HepG2 (cell line): ENCODE data around the gene HS6ST1. TPM values are rescaled to one million over a fixed set of nuclear protein-coding genes. Genes with fewer than 3 reads are reported as not detected.
A peak's percentile ranks its signal among the peaks of the same experiment; 100 is the strongest.

Experiments
- ATAC-seq: fragments of 200-7000 bp; cut with Tn5 transposase; 3 replicates; pipeline ENCODE4 v1.9.1; 2020; ENCODE audit warnings: mild to moderate bottlenecking, moderate library complexity
- BruUV-seq: library from RNA; stranded (reverse); fragments of 400-500 nt; replicated peaks from 2 replicates; lab custom pipeline; 2021; lab: Mats Ljungman, UMichigan
- CTCF ChIA-PET: fragments of 300-600 bp; formaldehyde crosslinking; extraction: SDS; loops from one replicate; lab custom pipeline; 2021; ENCODE audit warnings: low total read pairs, inconsistent platforms, low intra/inter-chr PET ratio; lab: Yijun Ruan, JAX
- POLR2A ChIA-PET: fragments of 350-600 bp; sonication (Branson Sonifier 250); formaldehyde crosslinking; loops from one replicate; lab custom pipeline; 2020; ENCODE audit warnings: antibody characterized with exemption, inconsistent platforms; lab: Yijun Ruan, JAX
- DNase-seq: peaks from one replicate; pipeline ENCODE4 v3.0.0-alpha.2; 2015; ENCODE audit warnings: low spot score
- FAIRE-seq: peaks from 3 replicates; lab custom pipeline; 2011; peaks lifted over from hg19 to GRCh38; lab: Jason Lieb, UNC
- H2AFZ ChIP-seq: one replicate; pipeline ENCODE4 v1.6.1; 2011; ENCODE audit warnings: low read length, inconsistent platforms
- H3K27ac ChIP-seq: fragments of 300-600 bp; 3 replicates; pipeline ENCODE4 v1.8.0; 2011; ENCODE audit warnings: mixed run types, mild to moderate bottlenecking, mixed read lengths, low read length, inconsistent platforms; ENCODE audit not compliant: insufficient read depth; ENCODE audit errors: extremely low read length
- H3K27me3 ChIP-seq, 2 experiments: fragments of 200-600 bp in 1 of 2; 2 replicates in 1 of 2; 3 replicates in 1 of 2; pipeline versions ENCODE4 v1.6.0 to v1.8.0; 2011; ENCODE audit warnings: low read length in 2 of 2, mild to moderate bottlenecking in 2 of 2, moderate library complexity in 2 of 2, inconsistent platforms in 1 of 2; ENCODE audit not compliant: insufficient read depth in 2 of 2, control insufficient read depth in 1 of 2
- H3K36me3 ChIP-seq, 2 experiments: fragments of 200-600 bp in 1 of 2; replicated peaks in 1 of 2; 2 replicates in 1 of 2; 3 replicates in 1 of 2; pipeline versions ENCODE4 v1.5.1 to v1.8.0; 2011; ENCODE audit warnings: low read length in 2 of 2, inconsistent platforms in 1 of 2; ENCODE audit not compliant: insufficient read depth in 2 of 2, control insufficient read depth in 1 of 2
- H3K4me1 ChIP-seq: 2 replicates; pipeline ENCODE4 v1.5.1; 2012; ENCODE audit warnings: low read length, inconsistent platforms; ENCODE audit not compliant: insufficient read depth
- H3K4me2 ChIP-seq: 2 replicates; pipeline ENCODE4 v1.6.0; 2011; ENCODE audit warnings: low read depth, low read length, inconsistent platforms
- H3K4me3 ChIP-seq, 3 experiments: fragments of 200-600 bp in 1 of 3; sonication (generic), shearing (Covaris generic) in 1 of 3; replicated peaks in 1 of 3; 2 replicates each; pipeline ENCODE4 v1.5.1; 2011 to 2016; ENCODE audit warnings: low read length in 3 of 3, inconsistent platforms in 2 of 3, low read depth in 2 of 3, mild to moderate bottlenecking in 2 of 3, control low read depth in 1 of 3, mixed read lengths in 1 of 3; ENCODE audit not compliant: insufficient read depth in 1 of 3
- H3K79me2 ChIP-seq: one replicate; pipeline ENCODE4 v1.6.1; 2011; ENCODE audit warnings: low read length, inconsistent platforms; ENCODE audit not compliant: insufficient read depth
- H3K9ac ChIP-seq: 2 replicates; pipeline ENCODE4 v1.6.0; 2011; ENCODE audit warnings: mild to moderate bottlenecking, low read depth, low read length, inconsistent platforms; ENCODE audit not compliant: insufficient read depth
- H3K9me3 ChIP-seq: 2 replicates; pipeline ENCODE4 v1.5.1; 2012; ENCODE audit warnings: mild to moderate bottlenecking, low read length
- H4K20me1 ChIP-seq: 2 replicates; pipeline ENCODE4 v1.6.0; 2011; ENCODE audit warnings: inconsistent platforms, mild to moderate bottlenecking, low read length, moderate library complexity; ENCODE audit not compliant: insufficient read depth
- FOXA1 ChIP-seq, 2 experiments: fragments of 450-650 bp in 1 of 2; sonication (generic) in 1 of 2; formaldehyde crosslinking in 1 of 2; IDR thresholded peaks; 2 replicates each; pipeline versions ENCODE4 v1.4.0 to v1.6.1; 2016 to 2020; ENCODE audit warnings: missing genetic modification reagents in 1 of 2
- FOXC1 ChIP-seq: sonication (generic); formaldehyde crosslinking; IDR thresholded peaks from 2 replicates; pipeline ENCODE4 v1.8.0; 2022; ENCODE audit warnings: mild to moderate bottlenecking, missing genetic modification reagents, borderline replicate concordance
- KMT2B ChIP-seq: IDR thresholded peaks from 2 replicates; pipeline ENCODE4 v1.6.1; 2016; ENCODE audit warnings: missing genetic modification reagents, missing compliant biosample characterization
- MATR3 ChIP-seq: sonication (generic); formaldehyde crosslinking; IDR thresholded peaks from 2 replicates; pipeline ENCODE4 v1.4.0; 2020; ENCODE audit warnings: missing genetic modification reagents
- MBNL3 ChIP-seq: fragments of 250-450 bp; sonication (Bioruptor Pico); conservative IDR thresholded peaks from 2 replicates; pipeline ENCODE4 v1.8.0; 2022; ENCODE audit warnings: mild to moderate bottlenecking, inconsistent platforms
- MLX ChIP-seq: IDR thresholded peaks from 2 replicates; pipeline ENCODE4 v1.6.1; 2016
- MNT ChIP-seq: fragments of 450-650 bp; IDR thresholded peaks from 2 replicates; pipeline ENCODE4 v1.6.1; 2016
- MXI1 ChIP-seq: IDR thresholded peaks from 3 replicates; pipeline ENCODE4 v1.6.1; 2012; ENCODE audit warnings: low read depth, low read length, inconsistent platforms, borderline replicate concordance
- NR2F1 ChIP-seq, 2 experiments: fragments of 450-650 bp in 1 of 2; formaldehyde crosslinking in 1 of 2; IDR thresholded peaks; 2 replicates each; pipeline versions ENCODE4 v1.5.0 to v1.6.1; 2016 to 2020; ENCODE audit warnings: mild to moderate bottlenecking in 1 of 2, missing compliant biosample characterization in 1 of 2, missing genetic modification reagents in 1 of 2, moderate library complexity in 1 of 2
- PATZ1 ChIP-seq: sonication (generic); formaldehyde crosslinking; IDR thresholded peaks from 2 replicates; pipeline ENCODE4 v1.4.0; 2020; ENCODE audit warnings: missing genetic modification reagents
- SAP130 ChIP-seq: IDR thresholded peaks from 2 replicates; pipeline ENCODE4 v1.6.1; 2016; ENCODE audit warnings: low read depth
- XBP1 ChIP-seq: sonication (generic); formaldehyde crosslinking; IDR thresholded peaks from 2 replicates; pipeline ENCODE4 v1.5.0; 2020; ENCODE audit warnings: missing genetic modification reagents
- ZBTB42 ChIP-seq: sonication (generic); formaldehyde crosslinking; IDR thresholded peaks from 2 replicates; pipeline ENCODE4 v1.5.0; 2020; ENCODE audit warnings: mild to moderate bottlenecking, missing genetic modification reagents
- ZNF383 ChIP-seq: sonication (generic); formaldehyde crosslinking; IDR thresholded peaks from 2 replicates; pipeline ENCODE4 v1.4.0; 2020; ENCODE audit warnings: missing genetic modification reagents, mild to moderate bottlenecking, borderline replicate concordance
- ZNF629 ChIP-seq: sonication (generic); formaldehyde crosslinking; conservative IDR thresholded peaks from 2 replicates; pipeline ENCODE4 v1.5.0; 2020; ENCODE audit warnings: missing genetic modification reagents
- ZNF839 ChIP-seq: sonication (generic); formaldehyde crosslinking; IDR thresholded peaks from 2 replicates; pipeline ENCODE4 v1.4.0; 2020; ENCODE audit warnings: missing genetic modification reagents, mild to moderate bottlenecking, borderline replicate concordance
- ZSCAN12 ChIP-seq: sonication (generic); formaldehyde crosslinking; IDR thresholded peaks from 2 replicates; pipeline ENCODE4 v1.9.0; 2021; ENCODE audit warnings: mild to moderate bottlenecking, missing genetic modification reagents
- WGBS: methylation state at CpG from one replicate; pipeline ENCODE4 v1.1.6; 2017; ENCODE audit warnings: low lambda C conversion rate; 5-methylcytosine and 5-hydroxymethylcytosine counted together
- in situ Hi-C: cut with HindIII; loops from 2 replicates; pipeline ENCODE4 v1.10.0; 2017; ENCODE audit warnings: low pct_unique_long_range_greater_than_20kb; ENCODE audit not compliant: extremely low pct_ligation_motif_present
- intact Hi-C: fragments of 100-400 bp; cut with micrococcal nuclease; formaldehyde crosslinking; loops from one replicate; pipeline ENCODE4 v1.10.0; 2022; ENCODE audit not compliant: unreplicated experiment
- polyA plus RNA-seq, 8 experiments: library from polyadenylated mRNA; depleted of rRNA in 3 of 8; stranded (reverse) in 7 of 8; unstranded in 1 of 8; fragments of >200 nt; fragmentation: Illumina TruSeq in 4 of 8; extraction: Trizol in 4 of 8; gene quantifications; 2 replicates each; pipeline versions ENCODE4 v1.2.1 to v1.2.3, GENCODE V29; 2011 to 2016; ENCODE audit warnings: low read depth in 4 of 8, missing spikeins in 1 of 8, mixed read lengths in 1 of 8; ENCODE audit not compliant: insufficient read depth in 1 of 8
- total RNA-seq, 5 experiments: library from RNA; depleted of rRNA; stranded (reverse); fragments of >200 nt; fragmentation: Illumina TruSeq; extraction: Trizol; gene quantifications; 2 replicates each; pipeline ENCODE4 v1.2.3, GENCODE V29; 2016; ENCODE audit warnings: low read depth in 1 of 5

Gene HS6ST1
- total and polyA plus RNA-seq, 2 of the 13 experiments (the other 11 are each of a cell fraction or from before 2014, with no cell fraction given): 34.5 to 84.6 TPM

DNA sequence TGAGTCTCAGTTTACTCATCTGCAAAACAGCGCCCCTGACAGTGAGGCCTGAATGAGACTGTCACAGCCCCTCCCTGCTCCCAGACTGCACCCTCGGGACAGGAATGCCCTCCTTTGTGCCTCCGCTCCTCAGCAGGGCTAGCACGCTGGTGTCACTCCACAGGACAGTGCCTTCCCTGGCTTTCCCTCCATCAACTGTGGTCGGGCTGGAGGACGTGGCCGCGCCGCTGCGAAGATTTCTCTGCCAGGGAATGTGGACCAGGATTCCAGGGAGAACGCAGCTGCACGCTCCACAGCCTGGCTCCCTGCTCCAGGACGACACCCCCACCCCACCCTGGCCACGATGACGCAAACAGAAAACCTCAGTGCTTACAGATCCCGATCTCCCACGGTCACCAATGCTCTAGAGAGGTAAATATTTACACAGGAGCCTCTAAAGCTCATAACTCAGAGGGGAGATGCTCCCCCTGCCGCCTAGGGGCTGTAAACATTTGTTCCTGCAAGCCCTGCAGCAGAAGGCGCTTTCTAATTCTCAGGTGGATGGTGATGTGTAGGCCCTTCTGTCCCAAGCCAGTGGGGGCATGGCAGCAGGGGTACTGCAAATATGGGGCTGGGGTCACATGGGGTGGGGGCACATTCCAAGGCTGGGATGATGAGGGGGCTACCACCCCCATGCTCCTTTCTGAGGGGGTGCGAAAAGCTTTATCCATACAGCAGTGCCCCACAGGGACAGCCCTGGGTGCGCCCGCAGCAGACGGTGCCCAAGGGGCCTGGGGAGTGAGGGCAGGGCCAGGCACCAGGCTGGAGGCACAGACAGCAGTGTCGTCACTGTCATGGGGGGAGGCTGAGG lies 12.4 kb downstream of the HS6ST1 start (continued):
- no peak for TF ChIP-seq KMT2B (CRISPR knock-in tag)
- peak; percentile 79 for TF ChIP-seq FOXA1 (IDR thresholded peaks at IDR 0.05)
- peak; percentile 94 for TF ChIP-seq FOXA1 (CRISPR knock-in tag; IDR thresholded peaks at IDR 0.05)
- no peak for TF ChIP-seq MATR3 (CRISPR knock-in tag)
- TF ChIP-seq ZNF383 (CRISPR knock-in tag): no peak
- peak; percentile 94 for TF ChIP-seq SAP130 (CRISPR knock-in tag)
- no peak; the same call in 1 of the 2 replicates for TF ChIP-seq ZNF629 (CRISPR knock-in tag)
- TF ChIP-seq ZBTB42 (CRISPR knock-in tag): 0 out of 2 replicates have a peak, but pooled peaks have one; percentile 34
- TF ChIP-seq MLX (CRISPR knock-in tag): peak; percentile 61; the same call in 1 of the 2 replicates
- TF ChIP-seq MXI1: peak; percentile 75; the same call in 1 of the 3 replicates

DNA sequence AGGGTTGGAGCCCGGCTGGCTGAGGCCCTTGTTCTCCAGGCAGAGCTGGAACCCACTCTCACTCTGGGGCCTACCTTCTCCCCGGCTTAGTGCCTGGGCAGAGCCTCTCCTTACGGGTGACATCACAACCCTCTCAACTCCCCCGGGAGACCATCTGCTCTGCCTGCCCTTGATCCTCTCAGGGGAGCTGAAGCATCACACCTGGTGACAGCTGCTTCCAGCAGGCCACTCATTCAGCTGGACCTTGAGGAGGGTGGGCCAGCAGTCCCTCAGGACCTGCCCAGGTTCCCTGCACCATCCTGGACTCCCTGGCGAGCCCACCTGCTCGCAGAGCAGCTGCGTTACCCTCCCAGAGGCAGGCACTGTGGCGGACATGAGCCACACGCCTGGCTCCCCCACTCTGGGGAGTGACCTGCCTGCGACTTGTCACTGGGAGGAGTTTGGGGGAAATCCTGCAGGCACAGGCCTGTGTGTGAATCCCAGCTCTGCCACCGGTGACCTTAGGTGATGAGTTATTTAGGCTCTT lies 13.1 kb downstream of the HS6ST1 start:
- CTCF ChIA-PET: interaction anchor here (1.2 kb wide), 1 partner anchor 72 kb away, joined by 3 read pairs; no protein-coding TSS in a partner anchor
- intact Hi-C loops: loop anchor here (2.0 to 5.0 kb wide), 4 partner anchors 15 to 278 kb away; partner anchors contain the start of gene SAP130
- POLR2A ChIA-PET: interaction anchor here (0.8 to 1.7 kb wide), 10 partner anchors 11 to 131 kb away, joined by 3 to 9 read pairs (median 3); no protein-coding TSS in a partner anchor
- DNase-seq: no peak
- in situ Hi-C loops: loop anchor here (5.0 kb wide), 2 partner anchors 133 to 243 kb away; no protein-coding TSS in a partner anchor
- Histone ChIP-seq H3K27me3 (no peaks in the 10 kb centered on the region), H3K4me2 (peak overlapping the region; percentile 74), H3K9me3 (no peaks in the 10 kb centered on the region), H3K36me3 (peaks cover 43 to 77% of the 10 kb centered on the region in 2 experiments), H3K79me2 (peaks cover 97% of the 10 kb centered on the region), H3K4me1 (peaks cover 77% of the 10 kb centered on the region), H3K27ac (peak overlapping the region; percentile 56), H4K20me1 (peaks cover 96% of the 10 kb centered on the region), H3K9ac (peak overlapping the region; percentile 62), H3K4me3 (peak overlapping the region in 1 of 3 experiments; percentile 45; a peak in 1 of 6 replicates), H2AFZ (no peak overlapping the region)
- no peak for ATAC-seq
- no TSS peak for BruUV-seq
- FAIRE-seq: no peak
- 81% methylated on average over 8 of the region's 11 CpGs for WGBS
- TF ChIP-seq PATZ1 (CRISPR knock-in tag) (no peak), FOXC1 (CRISPR knock-in tag) (peak; percentile 23; the same call in 1 of the 2 replicates), NR2F1 (CRISPR knock-in tag; IDR thresholded peaks at IDR 0.05) (no peak), ZNF839 (CRISPR knock-in tag) (no peak), ZSCAN12 (no peak), MNT (no peak), XBP1 (CRISPR knock-in tag) (no peak), MBNL3 (no peak)
